ENCODE measurements around the gene DIO1.

Gene DIO1

DNA sequence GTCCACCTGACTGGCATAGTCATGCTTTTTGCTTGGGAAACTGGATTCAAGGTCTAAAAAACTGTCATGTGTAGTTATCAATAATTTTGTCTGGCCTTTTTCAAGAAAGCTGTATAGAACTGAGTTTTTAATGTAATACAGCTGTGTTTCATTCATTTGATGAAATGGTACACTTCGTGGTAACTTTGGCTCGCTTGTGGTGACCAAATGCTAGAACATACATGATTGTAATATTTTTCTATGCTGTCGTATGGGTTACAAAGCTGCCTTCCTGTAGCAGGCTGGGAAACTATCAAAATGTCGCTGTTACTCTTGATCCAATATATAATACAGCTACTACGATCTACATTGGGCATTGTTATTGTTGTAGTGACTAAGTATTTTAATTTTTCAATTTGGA is 54.3 kb downstream of the DIO1 start:
- Histone ChIP-seq H3K4me1 (ENCODE audit: insufficient read depth, low read length) (peaks cover 29% of the 10 kb centered on the region), H3K9me3 (ENCODE audit: low read length) (no peaks in the 10 kb centered on the region), H3K36me3 (ENCODE audit: insufficient read depth, low read length) (peaks cover 14% of the 10 kb centered on the region), H2AFZ (ENCODE audit: low read depth, low read length) (no peak overlapping the region), H3K27me3 (ENCODE audit: insufficient read depth, low read length) (no peaks in the 10 kb centered on the region), H3K4me3 (ENCODE audit: low read length) (no peak overlapping the region)

DNA sequence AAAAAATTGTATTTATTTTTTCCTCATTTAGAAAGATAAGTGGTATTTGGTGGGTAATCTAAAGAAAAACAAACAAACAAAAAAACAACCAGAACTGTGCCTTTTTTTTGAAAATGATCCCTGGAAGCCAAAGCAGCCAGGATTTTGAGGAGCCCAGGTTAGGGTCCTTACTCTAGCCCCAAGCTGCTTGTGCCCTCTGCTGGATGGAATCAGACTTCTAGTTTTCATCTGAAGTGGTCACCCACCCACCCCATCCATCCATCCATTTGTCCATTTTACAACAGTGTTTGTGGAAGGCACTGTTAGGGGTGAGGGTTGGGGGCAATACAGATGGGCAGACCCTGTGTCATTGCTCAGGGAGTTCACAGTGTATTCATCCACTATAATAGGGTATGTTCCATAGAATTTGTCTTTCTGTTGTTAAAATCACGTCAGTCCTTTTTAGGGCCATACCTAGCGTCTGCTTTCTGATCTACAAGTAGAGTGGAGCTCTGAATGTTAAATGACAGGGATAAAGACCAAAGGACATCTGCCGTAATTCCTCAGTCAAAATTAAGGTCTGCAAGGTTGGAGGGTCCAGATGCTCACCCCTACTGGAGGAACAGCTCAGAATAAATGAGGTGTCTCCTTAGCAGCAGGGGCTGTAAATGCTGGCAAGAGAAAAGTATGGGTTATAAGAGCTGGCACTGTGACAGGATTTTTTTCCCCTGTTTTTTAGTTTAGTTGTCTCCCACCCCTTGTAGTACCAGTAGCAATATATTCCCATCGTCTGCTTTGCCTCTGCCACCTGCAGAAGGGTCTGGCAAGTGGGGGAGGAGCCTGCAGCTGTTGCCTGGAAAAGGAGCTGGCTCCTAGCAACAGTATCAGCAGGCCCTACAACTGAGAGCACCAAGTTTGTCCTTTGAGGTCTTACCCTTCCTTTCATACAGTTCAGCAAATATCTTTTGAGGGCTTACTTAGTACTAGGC is 55.3 kb downstream of the DIO1 start:
- Histone ChIP-seq H2AFZ (ENCODE audit: low read depth, low read length) (no peak overlapping the region), H3K4me3 (ENCODE audit: low read length) (no peak overlapping the region), H3K27me3 (ENCODE audit: insufficient read depth, low read length) (no peaks in the 10 kb centered on the region), H3K4me1 (ENCODE audit: insufficient read depth, low read length) (peaks cover 29% of the 10 kb centered on the region), H3K9me3 (ENCODE audit: low read length) (no peaks in the 10 kb centered on the region), H3K36me3 (ENCODE audit: insufficient read depth, low read length) (peaks cover 19% of the 10 kb centered on the region)

DNA sequence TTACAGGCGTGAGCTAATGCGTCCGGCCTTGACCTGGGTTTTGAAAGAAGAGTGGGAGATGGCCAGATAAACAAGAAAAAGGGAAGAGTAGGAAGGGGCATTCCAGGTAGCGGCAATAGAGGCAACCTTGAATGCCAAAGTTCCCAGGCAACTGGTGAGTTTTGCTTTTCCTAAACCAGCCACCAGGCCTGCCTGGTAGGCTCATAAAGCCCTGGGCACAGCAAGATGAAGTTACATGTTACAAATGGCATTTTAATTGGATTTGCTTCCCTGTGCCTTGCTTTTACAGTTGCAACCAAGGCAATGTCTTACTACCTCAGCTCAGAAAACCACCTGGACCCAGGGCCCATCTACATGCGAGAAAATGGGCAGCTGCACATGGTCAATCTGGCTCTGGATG is 57.7 kb downstream of the DIO1 start:
- Histone ChIP-seq H3K27me3 (ENCODE audit: insufficient read depth, low read length) (no peaks in the 10 kb centered on the region), H3K9me3 (ENCODE audit: low read length) (no peaks in the 10 kb centered on the region), H3K36me3 (ENCODE audit: insufficient read depth, low read length) (peaks cover 33% of the 10 kb centered on the region), H3K4me3 (ENCODE audit: low read length) (no peak overlapping the region), H2AFZ (ENCODE audit: low read depth, low read length) (no peak overlapping the region), H3K4me1 (ENCODE audit: insufficient read depth, low read length) (peaks cover 22% of the 10 kb centered on the region)

DNA sequence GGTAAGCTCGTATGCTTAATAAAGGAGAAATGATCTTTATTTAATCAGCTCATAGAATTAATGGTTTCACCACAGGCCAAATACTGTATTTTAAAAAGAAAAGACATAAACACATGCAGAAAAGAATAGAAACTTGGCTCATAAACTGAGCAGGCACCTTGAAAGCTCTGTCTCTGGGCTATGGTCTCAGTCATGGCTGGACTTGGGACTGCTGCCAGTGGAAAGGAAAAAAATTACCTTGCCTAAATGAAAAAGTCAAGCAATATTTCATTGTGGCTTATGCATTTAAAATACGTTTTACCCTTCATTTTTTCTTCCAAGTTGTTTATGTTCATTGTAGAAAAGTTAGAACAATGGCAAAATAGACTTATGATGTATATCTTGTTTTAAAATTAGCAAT is 60.1 kb downstream of the DIO1 start:
- Histone ChIP-seq H2AFZ (ENCODE audit: low read depth, low read length) (no peak overlapping the region), H3K4me1 (ENCODE audit: insufficient read depth, low read length) (peaks cover 12% of the 10 kb centered on the region), H3K9me3 (ENCODE audit: low read length) (no peaks in the 10 kb centered on the region), H3K4me3 (ENCODE audit: low read length) (no peak overlapping the region), H3K36me3 (ENCODE audit: insufficient read depth, low read length) (peaks cover 48% of the 10 kb centered on the region), H3K27me3 (ENCODE audit: insufficient read depth, low read length) (no peaks in the 10 kb centered on the region)

GRCh38 chr1:53956308-53957168 is 62.6 kb downstream of the DIO1 start:
- Histone ChIP-seq H2AFZ (ENCODE audit: low read depth, low read length) (no peak overlapping the region), H3K4me3 (ENCODE audit: low read length) (no peak overlapping the region), H3K9me3 (ENCODE audit: low read length) (no peaks in the 10 kb centered on the region), H3K4me1 (ENCODE audit: insufficient read depth, low read length) (no peaks in the 10 kb centered on the region), H3K27me3 (ENCODE audit: insufficient read depth, low read length) (no peaks in the 10 kb centered on the region), H3K36me3 (ENCODE audit: insufficient read depth, low read length) (peaks cover 67% of the 10 kb centered on the region)

GRCh38 chr1:53957194-53957818 is 63.3 kb downstream of the DIO1 start:
- no peaks in the 10 kb centered on the region for H3K4me1 ChIP-seq (ENCODE audit: insufficient read depth, low read length)
- peaks cover 69% of the 10 kb centered on the region for H3K36me3 ChIP-seq (ENCODE audit: insufficient read depth, low read length)
- no peak overlapping the region for H3K4me3 ChIP-seq (ENCODE audit: low read length)
- no peaks in the 10 kb centered on the region for H3K9me3 ChIP-seq (ENCODE audit: low read length)
- no peaks in the 10 kb centered on the region for H3K27me3 ChIP-seq (ENCODE audit: insufficient read depth, low read length)
- no peak overlapping the region for H2AFZ ChIP-seq (ENCODE audit: low read depth, low read length)

DNA sequence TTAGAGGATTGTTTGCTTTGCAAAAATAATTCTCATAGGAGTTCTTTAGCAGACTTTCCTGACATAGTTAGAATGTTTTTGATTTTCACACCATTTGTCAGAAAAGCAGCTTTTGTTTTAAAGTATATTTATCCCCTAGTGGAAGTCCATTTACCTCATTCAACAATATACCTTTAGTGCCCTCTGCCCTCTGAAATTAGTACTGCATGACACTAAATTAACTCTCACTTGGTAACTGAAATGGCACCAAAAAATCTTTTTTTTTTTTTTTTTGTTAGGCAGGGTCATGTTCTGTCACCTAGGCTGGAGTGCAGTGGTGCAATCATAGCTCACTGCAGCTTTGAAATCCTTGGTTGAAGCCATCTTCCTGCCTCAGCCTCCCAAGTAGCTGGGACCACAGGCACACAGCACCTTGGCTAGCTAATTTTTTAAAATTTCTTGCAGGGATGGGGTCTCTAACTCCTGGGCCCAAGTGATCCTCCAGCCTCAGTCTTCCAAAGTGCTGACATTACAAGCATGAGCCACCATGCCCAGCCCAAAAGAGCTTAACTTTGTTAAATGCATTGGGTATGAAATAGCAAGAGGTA is 65.8 kb downstream of the DIO1 start:
- Histone ChIP-seq H3K36me3 (ENCODE audit: insufficient read depth, low read length) (peaks cover 73% of the 10 kb centered on the region), H2AFZ (ENCODE audit: low read depth, low read length) (no peak overlapping the region), H3K9me3 (ENCODE audit: low read length) (no peaks in the 10 kb centered on the region), H3K27me3 (ENCODE audit: insufficient read depth, low read length) (no peaks in the 10 kb centered on the region), H3K4me1 (ENCODE audit: insufficient read depth, low read length) (no peaks in the 10 kb centered on the region), H3K4me3 (ENCODE audit: low read length) (no peak overlapping the region)

Data from neuron (in vitro differentiated cells).